Upper lobe of left lung (tissue), 6 donors: ENCODE data around the gene SURF1. TPM values are rescaled to one million over a fixed set of nuclear protein-coding genes. Genes with fewer than 3 reads are reported as not detected.

Source experiments
- ATAC-seq, 2 donors: fragments of 200-7000 bp; cut with Tn5 transposase; one replicate each; pipeline ENCODE4 v1.9.1; 2022; ENCODE audit warnings: mild to moderate bottlenecking in 2 of 2, moderate library complexity in 2 of 2; ENCODE audit not compliant: low FRiP score in 2 of 2
- DNase-seq, 2 donors: peaks; one replicate each; pipeline ENCODE4 v3.0.0-alpha.2; 2019 to 2020
- H3K27ac ChIP-seq, 4 donors: fragments of 200-600 bp; sonication (generic); one replicate each; pipeline ENCODE4 v1.5.1; 2016 to 2019
- H3K27me3 ChIP-seq, 4 donors: fragments of 200-600 bp; sonication (generic); one replicate each; pipeline ENCODE4 v1.5.1; 2017 to 2019
- H3K36me3 ChIP-seq, 4 donors: fragments of 200-600 bp; sonication (generic); one replicate each; pipeline ENCODE4 v1.5.1; 2016 to 2019
- H3K4me1 ChIP-seq, 4 donors: fragments of 200-600 bp; sonication (generic); one replicate each; pipeline ENCODE4 v1.5.1; 2018 to 2019
- H3K4me3 ChIP-seq, 4 donors: fragments of 200-600 bp; sonication (generic); one replicate each; pipeline ENCODE4 v1.5.1; 2017 to 2019; ENCODE audit warnings: mild to moderate bottlenecking in 2 of 4, moderate library complexity in 1 of 4
- H3K9me3 ChIP-seq, 4 donors: fragments of 200-600 bp; sonication (generic); one replicate each; pipeline ENCODE4 v1.5.1; 2018 to 2019
- CTCF ChIP-seq, 6 experiments: fragments of 450-650 bp in 4 of 6; fragments of 200-600 bp in 2 of 6; sonication (generic) in 2 of 6; IDR thresholded peaks; one replicate each; pipeline ENCODE4 v1.5.1; 2016 to 2019; ENCODE audit warnings: antibody characterized with exemption in 6 of 6
- EP300 ChIP-seq, 4 donors: sonication (generic); formaldehyde crosslinking; IDR thresholded peaks; one replicate each; pipeline ENCODE4 v1.5.1; 2017; ENCODE audit warnings: antibody characterized with exemption in 4 of 4, control low read depth in 2 of 4
- POLR2A ChIP-seq, 4 donors: fragments of 450-650 bp; IDR thresholded peaks; one replicate each; pipeline ENCODE4 v1.5.1; 2016 to 2017; ENCODE audit warnings: antibody characterized with exemption in 4 of 4, mild to moderate bottlenecking in 2 of 4
- POLR2AphosphoS5 ChIP-seq, 2 donors: sonication (generic); formaldehyde crosslinking; IDR thresholded peaks; one replicate each; pipeline ENCODE4 v1.5.1; 2017; ENCODE audit warnings: antibody characterized with exemption in 2 of 2
- WGBS, 2 donors: methylation state at CpG; one replicate each; pipeline ENCODE4 v1.1.5; 2017 to 2018; 5-methylcytosine and 5-hydroxymethylcytosine counted together
- total RNA-seq, 6 donors: library from RNA; depleted of rRNA in 4 of 6; stranded (reverse); fragments of >200 nt in 4 of 6; gene quantifications; one replicate each; pipeline versions ENCODE4 v1.1.0 to v1.2.1, GENCODE V29; 2016 to 2021
- donor health status: DM: no; HTN: no; CAD: no; lungs with moderate emphysema.
- donor health status: DM: no; HTN: yes; CAD: no; lungs with severe emphysema.

SURF1 gene
- total RNA-seq, 6 donors from 2014 or later = 25.1 to 64.8 (median 45.5) TPM

- peaks cover 24 to 41% (median 25%) of the 10 kb centered on the region in 4 donors for H3K4me1 ChIP-seq
- no peaks in the 10 kb centered on the region for H3K27me3 ChIP-seq
- H3K36me3 ChIP-seq = peaks cover 18 to 55% (median 43%) of the 10 kb centered on the region in 4 donors
- no peak overlapping the region for H3K27ac ChIP-seq
- TF ChIP-seq CTCF (IDR thresholded peaks at IDR 0.05) (peak in 1 of 6 experiments; percentile 24), POLR2AphosphoS5 (IDR thresholded peaks at IDR 0.05) (no peak)
- no peaks in the 10 kb centered on the region for H3K9me3 ChIP-seq
- H3K4me3 ChIP-seq = no peak overlapping the region
- no peak for ATAC-seq
- DNase-seq = peak in 1 of 2 donors; percentile 75
- WGBS, 2 donors = 65 to 76% methylated on average over 11 to 19 of the region's 20 CpGs
These were observed 3.3 kb upstream of the SURF1 start for GRCh38 chr9:133359399-133360175.

- H3K9me3 ChIP-seq = no peaks in the 10 kb centered on the region
- no peaks in the 10 kb centered on the region for H3K27me3 ChIP-seq
- 75 to 87% methylated on average over 8 to 13 of the region's 14 CpGs for WGBS, 2 donors
- no peak for ATAC-seq
- DNase-seq = no peak
- TF ChIP-seq POLR2AphosphoS5 (IDR thresholded peaks at IDR 0.05) = no peak
- TF ChIP-seq CTCF (IDR thresholded peaks at IDR 0.05) = no peak
- TF ChIP-seq EP300 (IDR thresholded peaks at IDR 0.05) = no peak
- TF ChIP-seq POLR2A (IDR thresholded peaks at IDR 0.05) = no peak
- peak overlapping the region in 1 of 4 donors; percentile 96 for H3K4me3 ChIP-seq
- H3K36me3 ChIP-seq = peaks cover 6 to 49% (median 34%) of the 10 kb centered on the region in 4 donors
- no peak overlapping the region for H3K27ac ChIP-seq
- peaks cover 24 to 43% (median 25%) of the 10 kb centered on the region in 4 donors for H3K4me1 ChIP-seq
These were observed 1.4 kb upstream of the SURF1 start for GRCh38 chr9:133357656-133358055.

- Histone ChIP-seq H3K4me3 (peak overlapping the region; percentile 67 to 96 (median 90)), H3K4me1 (peaks cover 24 to 43% (median 25%) of the 10 kb centered on the region in 4 donors), H3K36me3 (peaks cover 17 to 49% (median 34%) of the 10 kb centered on the region in 4 donors), H3K27ac (peak overlapping the region; percentile 76 to 84 (median 82)), H3K9me3 (no peaks in the 10 kb centered on the region), H3K27me3 (no peaks in the 10 kb centered on the region)
- DNase-seq (no peak), ATAC-seq (no peak)
- WGBS, 2 donors = 0 to 2% methylated on average over 16 to 21 of the region's 31 CpGs
- no peak for TF ChIP-seq EP300 (IDR thresholded peaks at IDR 0.05)
- TF ChIP-seq POLR2AphosphoS5 (IDR thresholded peaks at IDR 0.05) = no peak
- TF ChIP-seq POLR2A (IDR thresholded peaks at IDR 0.05) = no peak
- no peak for TF ChIP-seq CTCF (IDR thresholded peaks at IDR 0.05)
These were observed 368 bp downstream of the SURF1 start for GRCh38 chr9:133355881-133356357.

- no peak for ATAC-seq
- Histone ChIP-seq H3K4me3 (no peak overlapping the region), H3K4me1 (peaks cover 24 to 50% (median 29%) of the 10 kb centered on the region in 4 donors), H3K27me3 (no peaks in the 10 kb centered on the region), H3K27ac (no peak overlapping the region), H3K9me3 (no peaks in the 10 kb centered on the region), H3K36me3 (peaks cover 28 to 49% (median 38%) of the 10 kb centered on the region in 4 donors)
- whole genome bisulfite sequencing, 2 donors = 89% methylated on average over 7 of the region's 7 CpGs; no CpG with 5 or more reads in 1 of the 2 donors
- TF ChIP-seq CTCF (IDR thresholded peaks at IDR 0.05) = no peak
- TF ChIP-seq POLR2AphosphoS5 (IDR thresholded peaks at IDR 0.05) = no peak
- no peak for TF ChIP-seq POLR2A (IDR thresholded peaks at IDR 0.05)
- TF ChIP-seq EP300 (IDR thresholded peaks at IDR 0.05) = no peak
- DNase-seq = no peak
These were observed 1.5 kb downstream of the SURF1 start for GRCh38 chr9:133354766-133355165.
